K562 (cell line): Measurements from ENCODE around the gene PBRM1. TPM values are rescaled to one million over a fixed set of nuclear protein-coding genes. Genes with fewer than 3 reads are reported as not detected.

Source experiments
- ATAC-seq: fragments of 200-7000 bp; cut with Tn5 transposase; 3 replicates; pipeline ENCODE4 v1.9.1; 2020; ENCODE audit warnings: moderate library complexity
- BruUV-seq: library from RNA; stranded (reverse); fragments of 400-500 nt; replicated peaks from 2 replicates; lab custom pipeline; 2021; lab: Mats Ljungman, UMichigan
- CTCF ChIA-PET: fragments of 300-600 bp; formaldehyde crosslinking; extraction: SDS; loops from one replicate; lab custom pipeline; 2021; ENCODE audit warnings: low intra/inter-chr PET ratio; lab: Yijun Ruan, JAX
- POLR2A ChIA-PET: fragments of 300-600, 350-650 bp; sonication (Branson Sonifier 250); formaldehyde crosslinking; extraction: SDS; loops from one replicate; lab custom pipeline; 2021; ENCODE audit warnings: antibody characterized with exemption, inconsistent platforms; lab: Yijun Ruan, JAX
- DNase-seq, 4 experiments: peaks; one replicate each; pipeline versions ENCODE4 v3.0.0 to v3.0.0-alpha.2; 2011 to 2018; ENCODE audit warnings: low spot score in 3 of 4, mixed read lengths in 3 of 4; ENCODE audit errors: extremely low read depth in 1 of 4
- FAIRE-seq: peaks from 2 replicates; lab custom pipeline; 2011; peaks lifted over from hg19 to GRCh38; lab: Jason Lieb, UNC
- H2AFZ ChIP-seq: 2 replicates; pipeline ENCODE4 v1.6.0; 2011; ENCODE audit warnings: low read depth, low read length, control low read depth, inconsistent platforms
- H3K27ac ChIP-seq: fragments of 200-600 bp; 3 replicates; pipeline ENCODE4 v1.8.0; 2011; ENCODE audit warnings: low read depth, mild to moderate bottlenecking, control low read depth, inconsistent platforms, low read length, moderate library complexity, mixed read lengths; ENCODE audit errors: extremely low read depth
- H3K27me3 ChIP-seq, 2 experiments: fragments of 300-600 bp in 1 of 2; 2 replicates in 1 of 2; 3 replicates in 1 of 2; pipeline versions ENCODE4 v1.6.0 to v1.8.0; 2011; ENCODE audit warnings: inconsistent platforms in 2 of 2, low read length in 2 of 2, mild to moderate bottlenecking in 1 of 2, mixed read lengths in 1 of 2, moderate library complexity in 1 of 2; ENCODE audit not compliant: control insufficient read depth in 2 of 2, insufficient read depth in 2 of 2
- H3K36me3 ChIP-seq: fragments of 300-600 bp; 3 replicates; pipeline ENCODE4 v1.8.0; 2011; ENCODE audit warnings: mild to moderate bottlenecking, low read length, inconsistent platforms; ENCODE audit not compliant: control insufficient read depth, insufficient read depth
- H3K4me1 ChIP-seq, 2 experiments: fragments of 200-600 bp in 1 of 2; replicated peaks in 1 of 2; 2 replicates in 1 of 2; 3 replicates in 1 of 2; pipeline versions ENCODE4 v1.5.1 to v1.8.0; 2011; ENCODE audit warnings: inconsistent platforms in 2 of 2, low read length in 2 of 2, mild to moderate bottlenecking in 1 of 2, mixed read lengths in 1 of 2, moderate library complexity in 1 of 2; ENCODE audit not compliant: control insufficient read depth in 2 of 2, insufficient read depth in 2 of 2
- H3K4me2 ChIP-seq: 2 replicates; pipeline ENCODE4 v1.6.1; 2011; ENCODE audit warnings: low read length, control low read depth, inconsistent platforms, mixed read lengths; ENCODE audit not compliant: insufficient read depth
- H3K4me3 ChIP-seq: fragments of 200-600 bp; sonication (generic), shearing (Covaris generic); 2 replicates; pipeline ENCODE4 v1.5.1; 2016; ENCODE audit warnings: control low read depth, inconsistent platforms
- H3K79me2 ChIP-seq: fragments of 200-600 bp; 3 replicates; pipeline ENCODE4 v1.8.0; 2011; ENCODE audit warnings: low read length, inconsistent platforms; ENCODE audit not compliant: control insufficient read depth, insufficient read depth
- H3K9ac ChIP-seq, 2 experiments: 2 replicates each; pipeline versions ENCODE4 v1.6.0 to v1.6.1; 2011; ENCODE audit warnings: low read depth in 2 of 2, low read length in 2 of 2, control low read depth in 1 of 2, inconsistent platforms in 1 of 2, mild to moderate bottlenecking in 1 of 2, mixed read lengths in 1 of 2; ENCODE audit not compliant: insufficient read depth in 1 of 2
- H3K9me1 ChIP-seq: one replicate; pipeline ENCODE4 v1.6.0; 2011; ENCODE audit warnings: inconsistent platforms, mild to moderate bottlenecking, low read length, moderate library complexity; ENCODE audit not compliant: control insufficient read depth, insufficient read depth
- H3K9me3 ChIP-seq: replicated peaks from 2 replicates; pipeline ENCODE4 v1.5.1; 2011; ENCODE audit warnings: low read depth, low read length, inconsistent platforms; ENCODE audit not compliant: control insufficient read depth, insufficient read depth
- H4K20me1 ChIP-seq: replicated peaks from 2 replicates; pipeline ENCODE4 v1.6.1; 2011; ENCODE audit warnings: low read length, inconsistent platforms, mixed read lengths; ENCODE audit not compliant: control insufficient read depth, insufficient read depth
- FIP1L1 ChIP-seq: fragments of 200-400 bp; formaldehyde crosslinking; IDR thresholded peaks from 2 replicates; pipeline ENCODE4 v1.6.1; 2018; ENCODE audit warnings: mild to moderate bottlenecking, low read depth, low read length; ENCODE audit not compliant: poor library complexity, severe bottlenecking
- FOXK2 ChIP-seq, 2 experiments: fragments of 450-650 bp; IDR thresholded peaks in 1 of 2; conservative IDR thresholded peaks in 1 of 2; 2 replicates each; pipeline ENCODE4 v1.6.1; 2016; ENCODE audit warnings: low read depth in 2 of 2, mild to moderate bottlenecking in 1 of 2
- HIVEP1 ChIP-seq: fragments of 250-450 bp; sonication (Bioruptor Pico); IDR thresholded peaks from 2 replicates; pipeline ENCODE4 v1.4.0; 2020; ENCODE audit warnings: mild to moderate bottlenecking
- KAT2B ChIP-seq: IDR thresholded peaks from one replicate; pipeline ENCODE4 v1.6.1; 2012; ENCODE audit warnings: low read depth, mild to moderate bottlenecking, control low read depth, inconsistent platforms, low read length, moderate library complexity
- KLF16 ChIP-seq: IDR thresholded peaks from 2 replicates; pipeline ENCODE4 v1.6.1; 2016; ENCODE audit warnings: antibody characterized with exemption
- MTA3 ChIP-seq: fragments of 450-650 bp; formaldehyde crosslinking; IDR thresholded peaks from 2 replicates; pipeline ENCODE4 v1.6.1; 2017; ENCODE audit warnings: mild to moderate bottlenecking, borderline replicate concordance
- RBM15 ChIP-seq: fragments of 200-400 bp; formaldehyde crosslinking; IDR thresholded peaks from 2 replicates; pipeline ENCODE4 v1.6.1; 2018; ENCODE audit warnings: mild to moderate bottlenecking, low read length, moderate library complexity; ENCODE audit not compliant: insufficient read depth
- SNIP1 ChIP-seq: fragments of 450-650 bp; IDR thresholded peaks from 2 replicates; pipeline ENCODE4 v1.7.1; 2017; ENCODE audit warnings: low read depth, mild to moderate bottlenecking
- TEAD1 ChIP-seq, 2 experiments: fragments of 450-650 bp in 1 of 2; sonication (generic) in 1 of 2; formaldehyde crosslinking; IDR thresholded peaks; 2 replicates each; pipeline versions ENCODE4 v1.4.0 to v1.8.0; 2020 to 2022; ENCODE audit warnings: mild to moderate bottlenecking in 2 of 2, missing genetic modification reagents in 1 of 2
- YY1 ChIP-seq, 3 experiments: IDR thresholded peaks; 2 replicates each; pipeline ENCODE4 v1.6.1; 2011; ENCODE audit warnings: low read length in 2 of 3, mild to moderate bottlenecking in 2 of 3, moderate library complexity in 2 of 3, borderline replicate concordance in 1 of 3, control low read depth in 1 of 3, low read depth in 1 of 3; ENCODE audit not compliant: insufficient read depth in 3 of 3, insufficient replicate concordance in 2 of 3, control insufficient read depth in 1 of 3, insufficient read length in 1 of 3; ENCODE audit errors: extremely low read depth in 1 of 3
- ZBTB17 ChIP-seq: fragments of 450-650 bp; formaldehyde crosslinking; IDR thresholded peaks from 2 replicates; pipeline ENCODE4 v1.4.0; 2020; ENCODE audit warnings: mild to moderate bottlenecking
- ZBTB8A ChIP-seq: fragments of 450-650 bp; IDR thresholded peaks from 2 replicates; pipeline ENCODE4 v1.6.1; 2018; ENCODE audit warnings: mild to moderate bottlenecking, moderate library complexity; ENCODE audit not compliant: partially characterized antibody
- ZNF668 ChIP-seq: fragments of 250-450 bp; sonication (Bioruptor Pico); IDR thresholded peaks from 2 replicates; pipeline ENCODE4 v1.8.0; 2022; ENCODE audit warnings: mild to moderate bottlenecking, inconsistent platforms
- ZNF695 ChIP-seq: fragments of 450-650 bp; formaldehyde crosslinking; IDR thresholded peaks from 2 replicates; pipeline ENCODE4 v1.4.0; 2020; ENCODE audit warnings: mild to moderate bottlenecking, moderate library complexity
- ZNF764 ChIP-seq: fragments of 250-450 bp; sonication (Bioruptor Pico); IDR thresholded peaks from 2 replicates; pipeline ENCODE4 v1.4.0; 2020; ENCODE audit warnings: low read depth, mild to moderate bottlenecking, moderate library complexity
- ZSCAN29 ChIP-seq: fragments of 450-650 bp; IDR thresholded peaks from 2 replicates; pipeline ENCODE4 v1.6.1; 2017
- WGBS: fragments of 100-300 bp; shearing (Covaris generic); methylation state at CpG from one replicate; pipeline ENCODE4 v1.1.6; 2016; ENCODE audit warnings: low coverage, mixed read lengths; ENCODE audit not compliant: insufficient coverage; ENCODE audit errors: missing lambda C conversion rate; 5-methylcytosine and 5-hydroxymethylcytosine counted together
- in situ Hi-C: fragments of 300-500 bp; cut with MboI; formaldehyde crosslinking; loops from 4 replicates; pipeline ENCODE4 v1.15.0; 2018; ENCODE audit warnings: inconsistent platforms, mixed read lengths
- intact Hi-C: fragments of 100-400 bp; cut with micrococcal nuclease; formaldehyde crosslinking; loops from 2 replicates; pipeline ENCODE4 v1.14.2; 2022
- polyA plus RNA-seq, 8 experiments: library from polyadenylated mRNA; depleted of rRNA in 4 of 8; stranded (reverse) in 5 of 8; unstranded in 3 of 8; fragments of >200 nt; fragmentation: Nextera tagmentation in 2 of 8; fragmentation: Illumina TruSeq in 1 of 8; extraction: Ambion mirVana in 2 of 8; extraction: Trizol in 1 of 8; gene quantifications; 2 replicates each; pipeline versions ENCODE4 v1.2.1 to v1.2.3, GENCODE V29; 2011 to 2014; ENCODE audit warnings: inconsistent platforms in 1 of 8, missing spikeins in 1 of 8
- total RNA-seq, 7 experiments: library from RNA; depleted of rRNA in 6 of 7; stranded (reverse); fragments of >200 nt in 6 of 7; fragmentation: Illumina TruSeq in 2 of 7; extraction: Trizol in 2 of 7; gene quantifications; 2 replicates each; pipeline versions ENCODE4 v1.2.1 to v1.2.3, GENCODE V29; 2011 to 2021; ENCODE audit warnings: low replicate concordance in 1 of 7
- TF ChIP-seq, protein P1 (sequence below): sonication (generic); formaldehyde crosslinking; IDR thresholded peaks from 2 replicates; pipeline ENCODE4 v1.9.0; 2022; ENCODE audit warnings: mild to moderate bottlenecking, missing genetic modification reagents
- TF ChIP-seq, protein P2 (sequence below): sonication (generic); formaldehyde crosslinking; IDR thresholded peaks from 2 replicates; pipeline ENCODE4 v1.8.1; 2022; ENCODE audit warnings: missing genetic modification reagents
- TF ChIP-seq, protein P3 (sequence below): sonication (generic); formaldehyde crosslinking; IDR thresholded peaks from 2 replicates; pipeline ENCODE4 v1.8.0; 2022; ENCODE audit warnings: mild to moderate bottlenecking, missing genetic modification reagents

The PBRM1 gene
- total and polyA plus RNA-seq, 9 of the 15 experiments (the other 6 are each of a cell fraction or from before 2014, with no cell fraction given), result 3.9 to 31.8 (median 19.0) TPM

DNA sequence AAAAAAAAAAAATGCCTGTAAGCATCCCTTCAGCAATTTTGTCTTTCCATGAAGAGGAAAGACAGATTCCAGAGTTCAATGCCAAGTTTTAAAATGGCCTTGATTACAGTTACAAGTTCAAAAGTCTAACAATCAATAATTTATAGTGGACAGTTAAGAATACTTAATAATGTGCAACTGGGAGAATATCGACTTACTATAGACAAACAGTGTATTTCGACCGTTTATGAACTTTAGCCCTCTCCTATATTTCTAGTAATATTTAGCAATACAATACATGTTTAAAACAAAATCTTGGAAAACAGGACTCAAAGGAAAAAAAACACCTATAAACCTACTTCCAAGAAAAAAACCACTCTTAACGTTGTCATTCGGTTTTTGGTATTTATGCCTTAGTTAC is 1.5 kb downstream of the PBRM1 start:
- ATAC-seq (no peak), DNase-seq (no peak), FAIRE-seq (no peak)
- WGBS, result 16% methylated on average over 5 of the region's 5 CpGs
- H3K9me1 ChIP-seq, result no peaks in the 10 kb centered on the region
- H2AFZ ChIP-seq, result no peak overlapping the region
- intact Hi-C loops, result loop anchor here (5.0 to 10.0 kb wide), 2 partner anchors 202 to 229 kb away; partner anchors contain the start of genes NISCH and TNNC1
- no peak overlapping the region; the same call in 1 of the 3 replicates for H3K27ac ChIP-seq
- H3K4me2 ChIP-seq, result peak overlapping the region; percentile 91
- in situ Hi-C loops, result no loop called here
- no peaks in the 10 kb centered on the region for H3K9me3 ChIP-seq
- ChIA-PET CTCF (no interaction called here), POLR2A (interaction anchor here (1.3 kb wide), 1 partner anchor 22 kb away, joined by 3 read pairs; the partner anchor contains the start of genes GLT8D1 and SPCS1)
- H3K36me3 ChIP-seq, result peaks cover 44% of the 10 kb centered on the region
- H3K4me1 ChIP-seq, result peaks cover 3 to 29% of the 10 kb centered on the region in 2 experiments; a peak in 3 of 5 replicates
- peak overlapping the region; percentile 52; the same call in 1 of the 2 replicates for H3K4me3 ChIP-seq
- H3K79me2 ChIP-seq, result peaks cover 82% of the 10 kb centered on the region
- H3K27me3 ChIP-seq, result no peaks in the 10 kb centered on the region
- H3K9ac ChIP-seq, result peak overlapping the region in 1 of 2 experiments; percentile 89; a peak in 2 of 4 replicates
- BruUV-seq, result no TSS peak
- H4K20me1 ChIP-seq, result no peaks in the 10 kb centered on the region
- TF ChIP-seq, protein P1, sequence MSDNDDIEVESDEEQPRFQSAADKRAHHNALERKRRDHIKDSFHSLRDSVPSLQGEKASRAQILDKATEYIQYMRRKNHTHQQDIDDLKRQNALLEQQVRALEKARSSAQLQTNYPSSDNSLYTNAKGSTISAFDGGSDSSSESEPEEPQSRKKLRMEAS (CRISPR knock-in tag), result no peak
- TF ChIP-seq, protein P2, sequence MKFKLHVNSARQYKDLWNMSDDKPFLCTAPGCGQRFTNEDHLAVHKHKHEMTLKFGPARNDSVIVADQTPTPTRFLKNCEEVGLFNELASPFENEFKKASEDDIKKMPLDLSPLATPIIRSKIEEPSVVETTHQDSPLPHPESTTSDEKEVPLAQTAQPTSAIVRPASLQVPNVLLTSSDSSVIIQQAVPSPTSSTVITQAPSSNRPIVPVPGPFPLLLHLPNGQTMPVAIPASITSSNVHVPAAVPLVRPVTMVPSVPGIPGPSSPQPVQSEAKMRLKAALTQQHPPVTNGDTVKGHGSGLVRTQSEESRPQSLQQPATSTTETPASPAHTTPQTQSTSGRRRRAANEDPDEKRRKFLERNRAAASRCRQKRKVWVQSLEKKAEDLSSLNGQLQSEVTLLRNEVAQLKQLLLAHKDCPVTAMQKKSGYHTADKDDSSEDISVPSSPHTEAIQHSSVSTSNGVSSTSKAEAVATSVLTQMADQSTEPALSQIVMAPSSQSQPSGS (CRISPR knock-in tag), result no peak
- no peak for TF ChIP-seq RBM15
- TF ChIP-seq ZBTB8A, result no peak
- no peak for TF ChIP-seq FOXK2 (conservative IDR thresholded peaks at IDR 0.05 in 1 of 2, IDR thresholded peaks at IDR 0.05 in 1 of 2; ENCODE audit: low read depth in 2 of 2)
- no peak for TF ChIP-seq TEAD1 (CRISPR knock-in tag; IDR thresholded peaks at IDR 0.05)
- TF ChIP-seq KLF16, result no peak
- TF ChIP-seq SNIP1, result no peak
- TF ChIP-seq MTA3, result no peak
- TF ChIP-seq ZNF764 (CRISPR knock-in tag), result no peak
- TF ChIP-seq, protein P3, sequence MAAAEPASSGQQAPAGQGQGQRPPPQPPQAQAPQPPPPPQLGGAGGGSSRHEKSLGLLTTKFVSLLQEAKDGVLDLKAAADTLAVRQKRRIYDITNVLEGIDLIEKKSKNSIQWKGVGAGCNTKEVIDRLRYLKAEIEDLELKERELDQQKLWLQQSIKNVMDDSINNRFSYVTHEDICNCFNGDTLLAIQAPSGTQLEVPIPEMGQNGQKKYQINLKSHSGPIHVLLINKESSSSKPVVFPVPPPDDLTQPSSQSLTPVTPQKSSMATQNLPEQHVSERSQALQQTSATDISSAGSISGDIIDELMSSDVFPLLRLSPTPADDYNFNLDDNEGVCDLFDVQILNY, result no peak
- no peak for TF ChIP-seq ZNF668 (CRISPR knock-in tag)
- no peak for TF ChIP-seq KAT2B
- TF ChIP-seq YY1 (IDR thresholded peaks at IDR 0.05; ENCODE audit: borderline replicate concordance in 1 of 3, control insufficient read depth in 1 of 3, extremely low read depth in 1 of 3, insufficient read depth in 3 of 3, insufficient read length in 1 of 3, insufficient replicate concordance in 2 of 3, low read depth in 1 of 3, low read length in 2 of 3), result no peak
- no peak for TF ChIP-seq HIVEP1
- TF ChIP-seq ZBTB17 (CRISPR knock-in tag), result no peak
- TF ChIP-seq ZNF695 (CRISPR knock-in tag), result no peak
- no peak for TF ChIP-seq ZSCAN29
- no peak for TF ChIP-seq FIP1L1
